Caki2 (cell line): ENCODE data around the gene MAJIN. TPM values are rescaled to one million over a fixed set of nuclear protein-coding genes. Genes with fewer than 3 reads are reported as not detected.
"Not testable (repeated sequence)": the region's sequence is repeated elsewhere in the genome, so short reads cannot be mapped to it uniquely, and the experiment has no call there.

ENCODE experiments used
- DNase-seq: peaks from one replicate; pipeline ENCODE4 v3.0.0-alpha.2; 2015; ENCODE audit warnings: low read depth
- in situ Hi-C: cut with HindIII; loops from 2 replicates; pipeline ENCODE4 v1.10.0; 2016; ENCODE audit warnings: low sequenced_read_pairs, low pct_unique_long_range_greater_than_20kb, mixed read lengths
- total RNA-seq: library from RNA; depleted of rRNA; stranded (reverse); fragments of >200 nt; shearing (Covaris generic); gene quantifications from 2 replicates; pipeline ENCODE4 v1.2.3, GENCODE V29; 2014; ENCODE audit warnings: low replicate concordance

The MAJIN gene
- total RNA-seq, 1 experiment from 2014 or later, result not detected

DNA sequence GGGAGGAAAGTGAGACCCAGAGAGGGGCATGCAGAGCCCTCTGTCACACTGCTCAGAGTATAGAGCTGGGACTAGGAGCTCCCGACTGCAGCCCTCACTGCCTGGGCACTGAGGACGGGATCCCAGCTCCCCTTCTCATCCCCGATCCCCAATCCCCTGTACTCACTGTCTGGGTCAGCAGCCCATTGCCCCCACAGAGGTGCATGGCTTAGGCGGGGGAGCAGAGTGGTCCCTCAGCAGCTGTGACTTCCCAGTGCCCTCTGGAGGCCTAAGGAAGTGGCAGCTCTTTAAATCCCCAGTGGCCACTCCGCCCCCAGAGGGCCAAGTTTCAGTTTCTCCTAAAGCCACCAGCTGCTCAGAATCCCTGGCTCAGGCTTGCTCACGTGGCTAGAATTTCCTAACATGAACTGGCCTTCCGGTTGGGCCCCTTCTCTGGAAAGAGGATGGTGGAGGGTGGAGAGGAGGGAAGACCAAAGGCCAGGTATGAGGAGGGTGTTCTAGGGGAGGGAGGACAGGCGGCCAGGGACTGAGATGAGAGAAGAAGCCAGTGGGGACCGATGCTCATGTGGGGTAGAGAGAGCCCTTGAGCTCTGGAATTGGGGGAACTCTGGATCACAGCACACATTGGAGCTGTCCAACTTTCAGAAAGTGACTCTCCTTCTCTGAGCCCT lies 24.9 kb upstream of the MAJIN start, which contains the start of gene BATF2:
Gene BATF2, minus strand, starts transcription at position 262 of the 671 bp plus-strand sequence. Its CDS starts 57 bp downstream, at position 205.
- in situ Hi-C loops, result no loop called here

GRCh38 chr11:64996327-64996709 lies 24.4 kb upstream of the MAJIN start:
- in situ Hi-C loops, result no loop called here

More for the DNA sequence above, 24.9 kb upstream of the MAJIN start, which contains the start of gene BATF2:
- DNase-seq, result peak; percentile 67

GRCh38 chr11:64994318-64994717 lies 22.4 kb upstream of the MAJIN start:
- in situ Hi-C loops, result no loop called here
- no peak for DNase-seq

More at GRCh38 chr11:64996327-64996709, 24.4 kb upstream of the MAJIN start:
- no peak for DNase-seq

- in situ Hi-C loops, result no loop called here
- no peak for DNase-seq
These were observed 18.5 kb upstream of the MAJIN start for GRCh38 chr11:64990222-64990923.

DNA sequence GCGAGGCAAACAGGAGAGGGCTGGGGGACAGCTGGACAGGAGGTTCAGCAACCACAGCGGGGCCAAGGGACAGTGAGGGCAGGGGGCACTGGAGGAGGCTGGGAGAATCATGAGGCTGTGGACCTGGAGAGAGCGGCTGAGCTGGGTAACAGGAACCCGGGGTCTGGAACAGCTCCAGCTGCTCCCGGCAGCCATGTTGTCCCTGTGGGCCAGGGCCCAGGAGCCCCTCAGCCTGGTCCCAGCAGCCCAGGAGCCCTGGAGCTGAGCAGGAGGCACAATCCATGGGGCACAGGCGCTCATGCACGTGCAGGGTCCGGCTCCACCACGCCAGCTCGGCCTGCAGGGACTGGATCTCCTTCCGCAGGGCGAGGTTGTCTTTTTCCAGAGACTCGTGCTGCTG lies 17.5 kb upstream of the MAJIN start:
- DNase-seq, result no peak
- in situ Hi-C loops, result no loop called here

DNA sequence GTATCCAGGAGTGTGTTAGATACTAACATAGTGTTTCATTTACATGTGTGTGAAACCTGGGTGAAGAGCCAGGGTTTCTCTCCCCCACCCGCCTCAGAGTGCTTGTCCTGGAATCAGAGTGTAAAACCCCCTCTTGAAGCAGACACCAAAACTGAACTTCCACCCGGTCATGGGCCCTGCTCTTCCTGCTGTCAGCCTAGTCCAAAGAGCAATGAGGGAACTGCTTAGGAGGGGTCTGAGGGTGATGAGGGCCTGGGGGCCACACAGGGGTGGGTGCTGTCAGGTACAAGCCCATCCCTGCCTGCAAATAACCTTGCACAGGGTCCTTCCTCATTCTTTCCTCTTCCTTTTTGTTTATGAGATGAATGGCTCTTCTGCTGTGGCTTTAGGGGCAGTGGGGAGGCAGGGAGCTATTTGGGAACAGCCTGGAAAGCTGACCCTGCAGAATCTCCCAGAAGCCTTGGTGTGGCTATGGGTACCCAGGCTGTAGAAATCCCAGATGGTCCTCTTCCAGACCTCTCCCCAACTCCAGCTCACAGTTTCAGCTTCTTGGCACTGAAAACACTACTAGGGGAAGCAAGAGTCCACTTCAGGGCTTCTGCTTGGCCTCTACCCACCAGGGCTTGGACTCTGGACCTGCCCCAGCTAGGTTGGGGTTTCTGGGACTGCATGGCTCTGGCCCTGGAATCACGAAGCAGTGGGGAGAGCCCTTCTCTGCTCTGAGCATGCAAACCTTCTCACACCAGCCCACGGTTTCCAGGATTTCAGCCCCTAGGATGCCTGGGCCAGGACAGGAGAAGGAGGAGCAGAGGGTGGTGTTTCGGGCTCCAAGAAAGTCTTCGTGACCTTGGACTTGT lies 16.3 kb upstream of the MAJIN start:
- in situ Hi-C loops, result no loop called here
- DNase-seq, result no peak

DNA sequence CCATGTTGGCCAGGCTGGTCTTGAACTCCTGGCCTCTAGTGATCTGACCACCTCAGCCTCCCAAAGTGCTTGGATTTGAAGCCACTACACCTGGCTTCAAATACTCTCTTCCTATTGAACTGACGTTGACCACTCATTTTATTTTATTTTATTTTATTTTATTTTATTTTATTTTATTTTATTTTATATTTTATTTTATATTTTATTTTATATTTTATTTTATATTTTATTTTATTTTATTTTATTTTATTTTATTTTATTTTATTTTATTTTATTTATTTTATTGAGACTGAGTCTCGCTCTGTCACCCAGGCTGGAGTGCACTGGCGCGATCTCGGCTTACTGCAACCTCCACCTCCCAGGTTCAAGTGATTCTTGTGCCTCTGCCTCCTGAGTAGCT lies 11.4 kb upstream of the MAJIN start:
- in situ Hi-C loops, DNase-seq: not testable (repeated sequence)

DNA sequence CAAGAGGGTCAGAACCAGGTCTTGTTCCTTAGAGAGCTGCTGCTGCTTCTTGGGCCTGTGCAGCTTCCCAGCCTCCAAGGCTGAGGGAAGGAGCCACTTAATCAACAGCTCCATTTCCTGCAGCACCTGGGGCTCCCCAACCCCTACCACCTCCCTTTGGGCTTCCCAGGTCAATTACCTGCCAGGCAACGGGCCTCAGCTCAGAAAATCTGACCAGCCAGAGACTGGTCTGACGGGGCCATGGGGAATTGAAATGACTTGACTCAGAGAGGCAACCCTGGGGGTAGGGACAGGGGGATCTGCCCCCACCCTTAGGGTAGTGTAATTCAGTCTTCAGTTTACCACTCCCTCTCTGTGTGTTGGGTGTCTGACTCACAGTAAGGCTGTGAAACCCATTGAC lies 4.7 kb upstream of the MAJIN start:
- DNase-seq, result no peak
- in situ Hi-C loops, result no loop called here

DNA sequence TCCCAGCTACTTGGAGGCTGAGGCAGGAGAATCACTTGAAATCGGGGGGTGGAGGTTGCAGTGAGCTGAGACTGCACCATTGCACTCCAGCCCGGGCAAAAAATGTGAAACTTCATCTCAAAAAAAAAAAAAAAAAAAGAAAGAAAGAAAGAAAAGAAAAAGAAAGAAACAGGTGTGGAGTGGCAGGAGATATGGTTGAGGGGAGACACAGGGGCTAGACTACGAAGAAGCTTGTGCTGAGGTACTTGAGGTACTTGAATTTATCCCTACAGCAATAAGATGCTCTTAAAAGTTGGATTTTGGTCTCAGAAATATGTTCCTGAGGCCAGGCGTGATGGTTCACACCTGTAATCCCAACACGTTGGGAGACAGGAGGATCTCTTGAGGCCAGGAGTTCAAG lies 2.2 kb upstream of the MAJIN start:
- DNase-seq, result no peak
- in situ Hi-C loops, result no loop called here

DNA sequence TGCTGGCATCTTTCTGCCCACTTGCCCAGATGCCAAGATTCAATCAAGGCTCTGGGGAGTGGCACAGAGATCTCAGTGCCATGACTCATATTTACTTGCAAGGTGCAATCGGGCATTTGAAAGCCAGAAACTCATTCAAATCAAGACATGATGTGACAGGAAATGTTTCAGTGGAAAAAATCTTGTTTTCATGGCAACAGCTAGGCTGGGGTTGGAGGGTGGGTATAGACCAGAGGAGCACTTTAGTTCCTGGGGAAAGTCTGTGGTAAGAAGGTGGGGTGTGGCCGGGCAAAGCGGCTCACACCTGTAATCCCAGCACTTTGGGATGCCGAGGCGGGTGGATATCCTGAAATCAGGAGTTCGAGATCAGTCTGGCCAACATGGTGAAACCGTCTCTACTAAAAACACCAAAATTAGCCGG lies 1.2 kb downstream of the MAJIN start:
- in situ Hi-C loops, result no loop called here
- peak; percentile 29 for DNase-seq

DNA sequence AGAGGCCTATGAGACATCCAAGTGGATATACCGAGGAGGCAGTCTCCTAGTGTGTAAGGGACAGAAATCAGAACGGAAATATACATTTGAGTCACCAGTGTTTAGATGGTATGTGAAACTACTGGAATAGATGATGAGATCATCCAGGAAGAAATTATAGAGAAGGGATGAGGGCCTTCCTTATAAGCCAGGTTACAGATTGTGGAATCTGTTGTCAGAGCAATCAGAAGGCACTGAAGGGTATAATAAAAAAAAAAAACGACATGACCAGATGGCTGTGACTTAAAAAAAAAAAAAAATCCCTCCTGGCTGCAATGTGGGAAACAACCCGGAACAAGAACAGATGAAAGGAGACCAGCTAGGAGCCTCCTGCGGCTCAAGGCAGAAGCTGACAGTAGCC lies 2.7 kb downstream of the MAJIN start:
- peak; percentile 61 for DNase-seq
- in situ Hi-C loops, result no loop called here

DNA sequence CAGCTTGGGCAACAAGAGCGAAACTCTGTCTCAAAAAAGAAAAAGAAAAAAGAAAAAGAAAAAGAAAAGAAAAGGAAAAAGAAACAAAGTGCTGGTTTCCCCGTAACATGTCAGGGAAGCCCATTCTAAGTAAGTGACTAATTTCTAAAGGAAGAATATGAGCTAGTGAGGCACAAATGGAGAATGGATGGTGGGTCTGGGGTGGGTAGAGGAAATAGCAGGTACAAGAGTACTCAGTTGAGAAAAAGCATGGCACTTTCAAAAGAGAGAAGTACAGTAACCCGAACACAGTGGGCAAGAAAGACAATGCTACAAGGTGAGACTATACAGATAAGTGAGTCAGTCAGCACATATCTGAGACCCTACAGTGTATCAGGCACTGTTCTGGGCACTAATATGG lies 4.5 kb downstream of the MAJIN start:
- in situ Hi-C loops, result no loop called here
- DNase-seq, result no peak

DNA sequence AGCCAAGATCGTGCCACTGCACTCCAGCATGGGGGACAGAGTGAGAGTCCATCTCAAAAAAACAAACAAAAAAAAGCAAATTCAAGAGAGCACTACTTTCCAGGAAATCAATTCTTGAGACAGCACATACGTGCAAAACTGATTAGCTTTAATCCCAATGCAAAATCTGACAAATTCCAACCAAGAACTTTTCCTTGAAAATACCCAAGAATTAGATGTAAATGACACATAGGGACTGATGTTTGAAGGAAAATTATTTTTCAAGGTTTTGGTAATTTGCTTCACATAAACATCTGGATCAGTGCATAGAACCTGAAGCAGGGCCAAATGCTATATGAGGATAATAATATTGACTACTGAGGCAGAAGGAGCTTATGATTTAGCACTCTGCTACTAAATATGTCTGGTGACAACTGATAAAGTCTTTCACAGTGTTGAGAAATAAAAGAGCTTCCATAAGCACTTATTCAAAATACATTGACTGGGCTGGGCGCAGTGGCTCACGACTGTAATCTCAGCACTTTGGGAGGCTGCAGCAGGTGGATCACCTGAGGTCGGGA lies 8.8 kb downstream of the MAJIN start:
- in situ Hi-C loops, result no loop called here

GRCh38 chr11:64960719-64961118 lies 11.2 kb downstream of the MAJIN start:
- in situ Hi-C loops, result no loop called here

More for the DNA sequence above, 8.8 kb downstream of the MAJIN start:
- no peak for DNase-seq

GRCh38 chr11:64959498-64959897 lies 12.4 kb downstream of the MAJIN start:
- in situ Hi-C loops, result no loop called here
- DNase-seq, result no peak

More at GRCh38 chr11:64960719-64961118, 11.2 kb downstream of the MAJIN start:
- DNase-seq, result no peak

DNA sequence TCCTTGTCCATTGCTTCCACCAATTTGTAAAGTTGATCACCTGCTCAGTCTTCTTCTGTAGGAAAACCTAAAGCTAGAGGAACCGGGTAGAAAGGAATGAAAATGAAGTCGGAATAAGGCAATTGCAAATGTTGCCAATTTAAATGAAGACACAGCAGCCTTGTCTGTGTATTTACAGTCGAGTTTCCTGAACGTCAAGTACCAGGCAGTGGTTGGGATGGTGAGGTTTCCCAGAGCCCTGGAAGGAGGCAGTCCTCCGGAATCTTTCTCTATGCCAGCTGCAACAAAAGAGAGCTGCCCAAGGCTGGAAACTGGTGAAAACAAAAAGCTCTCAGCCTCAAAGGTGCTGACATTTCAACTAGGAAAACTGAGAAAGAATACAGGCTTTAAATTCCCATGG lies 17.7 kb downstream of the MAJIN start:
- in situ Hi-C loops, result no loop called here
- no peak for DNase-seq

DNA sequence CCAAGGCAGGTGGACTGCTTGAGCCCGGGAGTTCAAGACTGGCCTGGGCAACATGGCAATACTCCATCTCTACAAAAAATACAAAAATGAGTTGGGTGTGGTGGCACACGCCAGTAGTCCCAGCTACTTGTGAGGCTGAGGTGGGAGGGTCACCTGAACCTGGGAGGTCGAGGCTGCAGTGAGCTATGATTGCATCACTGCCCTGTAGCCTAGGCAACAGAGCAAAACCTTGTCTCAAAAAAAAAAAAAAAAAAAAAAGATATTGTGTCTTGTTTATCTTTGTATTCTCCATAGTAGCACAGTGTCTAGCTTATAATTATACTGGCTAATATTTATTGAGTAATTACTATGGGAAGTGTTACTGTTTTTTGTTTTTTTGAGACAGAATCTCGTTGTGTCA lies 20.4 kb downstream of the MAJIN start:
- no peak for DNase-seq
- in situ Hi-C loops, result no loop called here

DNA sequence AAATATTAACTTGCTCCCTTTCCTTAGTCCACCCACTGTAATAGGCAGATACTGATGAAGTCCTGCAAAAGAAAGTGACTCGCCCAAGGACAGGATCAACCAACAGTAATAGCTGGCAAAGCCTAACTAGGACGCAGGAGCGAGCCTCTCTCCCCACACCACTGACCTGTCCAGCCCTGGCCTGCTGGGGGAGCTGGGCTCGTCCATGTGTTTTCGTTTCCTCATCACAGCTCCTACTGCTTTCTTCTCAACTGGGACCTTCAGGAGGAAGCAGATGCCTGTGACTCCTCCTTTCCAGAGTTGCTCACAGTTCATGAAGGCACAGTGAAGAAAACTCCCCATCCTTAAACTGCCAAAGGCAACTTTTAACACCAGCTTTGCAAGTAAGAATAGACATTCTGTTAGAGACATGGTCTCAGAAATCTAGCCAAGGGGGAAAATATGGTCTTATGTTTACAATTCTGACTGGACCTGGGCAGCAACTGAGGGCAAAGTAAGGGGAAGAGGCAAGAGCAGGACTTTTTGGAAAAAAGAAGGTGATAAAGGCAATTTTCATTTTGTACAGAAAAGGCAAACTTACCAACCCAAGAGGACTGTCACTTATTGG lies 24.6 kb downstream of the MAJIN start:
- no peak for DNase-seq
- in situ Hi-C loops, result no loop called here
